HL-60 (cell line): ENCODE results near the gene CAMK2B.

Source experiments
- DNase-seq, 2 experiments: peaks; one replicate each; pipeline ENCODE4 v3.0.0-alpha.2; 2010 to 2020; ENCODE audit warnings: low read depth in 1 of 2, low spot score in 1 of 2
- H3K27ac ChIP-seq: fragments of 250-450 bp; sonication (Bioruptor Pico); replicated peaks from 2 replicates; pipeline ENCODE4 v1.5.1; 2020; ENCODE audit warnings: mild to moderate bottlenecking, moderate library complexity
- H3K27me3 ChIP-seq: fragments of 250-450 bp; sonication (Bioruptor Pico); 2 replicates; pipeline ENCODE4 v1.5.1; 2021; ENCODE audit warnings: mild to moderate bottlenecking, moderate library complexity; ENCODE audit not compliant: insufficient read depth, poor library complexity, severe bottlenecking
- H3K4me3 ChIP-seq: replicated peaks from 2 replicates; pipeline ENCODE4 v1.5.1; 2011; ENCODE audit warnings: mild to moderate bottlenecking, control low read depth, low read length; ENCODE audit not compliant: insufficient read depth
- GABPA ChIP-seq: IDR thresholded peaks from 2 replicates; pipeline ENCODE4 v1.6.1; 2012; ENCODE audit warnings: low read depth
- POLR2AphosphoS5 ChIP-seq: IDR thresholded peaks from 2 replicates; pipeline ENCODE4 v1.6.1; 2012; ENCODE audit warnings: low read depth
- SPI1 ChIP-seq: IDR thresholded peaks from 2 replicates; pipeline ENCODE4 v1.6.1; 2012; ENCODE audit warnings: low read depth, mild to moderate bottlenecking, borderline replicate concordance
- TF ChIP-seq, protein P1 (sequence below): IDR thresholded peaks from one replicate; pipeline ENCODE4 v1.5.1; 2011; ENCODE audit warnings: low read length, control low read depth, inconsistent platforms; ENCODE audit not compliant: insufficient read depth
- TF ChIP-seq, protein P2 (sequence below): IDR thresholded peaks from 2 replicates; pipeline ENCODE4 v1.6.1; 2012; ENCODE audit warnings: low read depth; ENCODE audit not compliant: insufficient replicate concordance

The CAMK2B gene

DNA sequence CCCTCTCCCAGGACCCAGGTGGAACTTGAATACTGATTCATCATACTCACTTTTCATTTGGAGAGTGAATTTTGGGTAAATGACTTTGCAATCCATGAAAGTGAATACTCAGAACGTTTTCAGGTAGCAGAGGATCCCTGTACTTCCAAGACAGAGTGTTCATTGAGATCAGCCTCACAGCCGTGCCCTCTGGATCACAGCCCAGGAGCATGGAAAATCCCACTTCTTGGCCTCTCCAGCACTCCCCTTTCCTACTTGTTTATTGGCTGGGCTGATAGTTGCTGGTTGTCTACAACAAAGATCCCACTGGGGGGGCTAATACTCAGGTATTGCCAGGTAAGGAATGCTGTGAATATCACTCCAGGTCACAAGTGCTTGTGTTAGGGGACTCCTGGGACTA lies 142.0 kb downstream of the CAMK2B start:
- Histone ChIP-seq H3K27me3 (no peaks in the 10 kb centered on the region), H3K27ac (no peak overlapping the region), H3K4me3 (no peak overlapping the region)
- no peak for TF ChIP-seq POLR2AphosphoS5
- TF ChIP-seq GABPA = no peak
- no peak for TF ChIP-seq SPI1
- TF ChIP-seq, protein P1, sequence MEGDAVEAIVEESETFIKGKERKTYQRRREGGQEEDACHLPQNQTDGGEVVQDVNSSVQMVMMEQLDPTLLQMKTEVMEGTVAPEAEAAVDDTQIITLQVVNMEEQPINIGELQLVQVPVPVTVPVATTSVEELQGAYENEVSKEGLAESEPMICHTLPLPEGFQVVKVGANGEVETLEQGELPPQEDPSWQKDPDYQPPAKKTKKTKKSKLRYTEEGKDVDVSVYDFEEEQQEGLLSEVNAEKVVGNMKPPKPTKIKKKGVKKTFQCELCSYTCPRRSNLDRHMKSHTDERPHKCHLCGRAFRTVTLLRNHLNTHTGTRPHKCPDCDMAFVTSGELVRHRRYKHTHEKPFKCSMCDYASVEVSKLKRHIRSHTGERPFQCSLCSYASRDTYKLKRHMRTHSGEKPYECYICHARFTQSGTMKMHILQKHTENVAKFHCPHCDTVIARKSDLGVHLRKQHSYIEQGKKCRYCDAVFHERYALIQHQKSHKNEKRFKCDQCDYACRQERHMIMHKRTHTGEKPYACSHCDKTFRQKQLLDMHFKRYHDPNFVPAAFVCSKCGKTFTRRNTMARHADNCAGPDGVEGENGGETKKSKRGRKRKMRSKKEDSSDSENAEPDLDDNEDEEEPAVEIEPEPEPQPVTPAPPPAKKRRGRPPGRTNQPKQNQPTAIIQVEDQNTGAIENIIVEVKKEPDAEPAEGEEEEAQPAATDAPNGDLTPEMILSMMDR = no peak
- TF ChIP-seq, protein P2, sequence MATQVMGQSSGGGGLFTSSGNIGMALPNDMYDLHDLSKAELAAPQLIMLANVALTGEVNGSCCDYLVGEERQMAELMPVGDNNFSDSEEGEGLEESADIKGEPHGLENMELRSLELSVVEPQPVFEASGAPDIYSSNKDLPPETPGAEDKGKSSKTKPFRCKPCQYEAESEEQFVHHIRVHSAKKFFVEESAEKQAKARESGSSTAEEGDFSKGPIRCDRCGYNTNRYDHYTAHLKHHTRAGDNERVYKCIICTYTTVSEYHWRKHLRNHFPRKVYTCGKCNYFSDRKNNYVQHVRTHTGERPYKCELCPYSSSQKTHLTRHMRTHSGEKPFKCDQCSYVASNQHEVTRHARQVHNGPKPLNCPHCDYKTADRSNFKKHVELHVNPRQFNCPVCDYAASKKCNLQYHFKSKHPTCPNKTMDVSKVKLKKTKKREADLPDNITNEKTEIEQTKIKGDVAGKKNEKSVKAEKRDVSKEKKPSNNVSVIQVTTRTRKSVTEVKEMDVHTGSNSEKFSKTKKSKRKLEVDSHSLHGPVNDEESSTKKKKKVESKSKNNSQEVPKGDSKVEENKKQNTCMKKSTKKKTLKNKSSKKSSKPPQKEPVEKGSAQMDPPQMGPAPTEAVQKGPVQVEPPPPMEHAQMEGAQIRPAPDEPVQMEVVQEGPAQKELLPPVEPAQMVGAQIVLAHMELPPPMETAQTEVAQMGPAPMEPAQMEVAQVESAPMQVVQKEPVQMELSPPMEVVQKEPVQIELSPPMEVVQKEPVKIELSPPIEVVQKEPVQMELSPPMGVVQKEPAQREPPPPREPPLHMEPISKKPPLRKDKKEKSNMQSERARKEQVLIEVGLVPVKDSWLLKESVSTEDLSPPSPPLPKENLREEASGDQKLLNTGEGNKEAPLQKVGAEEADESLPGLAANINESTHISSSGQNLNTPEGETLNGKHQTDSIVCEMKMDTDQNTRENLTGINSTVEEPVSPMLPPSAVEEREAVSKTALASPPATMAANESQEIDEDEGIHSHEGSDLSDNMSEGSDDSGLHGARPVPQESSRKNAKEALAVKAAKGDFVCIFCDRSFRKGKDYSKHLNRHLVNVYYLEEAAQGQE = no peak
- DNase-seq = no peak

DNA sequence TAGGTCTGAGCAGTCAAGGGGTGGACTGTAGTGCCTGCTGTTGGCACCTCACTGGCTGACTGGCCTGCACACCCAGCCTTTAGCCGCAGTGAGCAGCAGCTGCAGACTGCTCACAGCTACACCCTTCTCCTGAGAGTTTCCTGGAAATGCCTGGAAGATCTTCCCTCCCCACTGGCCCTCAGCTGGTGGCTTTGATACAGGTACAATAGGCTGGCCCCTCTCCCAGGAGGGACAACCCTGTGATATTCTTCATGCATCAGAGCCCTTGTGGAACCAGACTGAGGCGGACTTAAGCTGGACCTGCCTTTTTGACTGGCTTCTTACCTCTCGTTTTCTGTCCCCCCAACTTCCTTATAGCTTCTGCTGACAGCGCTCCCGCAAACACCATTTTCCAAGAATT lies 142.6 kb downstream of the CAMK2B start:
- DNase-seq = no peak
- H3K27ac ChIP-seq = no peak overlapping the region
- H3K27me3 ChIP-seq = no peaks in the 10 kb centered on the region
- TF ChIP-seq, protein P1 = no peak
- TF ChIP-seq SPI1 (no peak), POLR2AphosphoS5 (no peak), GABPA (no peak)
- TF ChIP-seq, protein P2 = no peak
- no peak overlapping the region for H3K4me3 ChIP-seq

DNA sequence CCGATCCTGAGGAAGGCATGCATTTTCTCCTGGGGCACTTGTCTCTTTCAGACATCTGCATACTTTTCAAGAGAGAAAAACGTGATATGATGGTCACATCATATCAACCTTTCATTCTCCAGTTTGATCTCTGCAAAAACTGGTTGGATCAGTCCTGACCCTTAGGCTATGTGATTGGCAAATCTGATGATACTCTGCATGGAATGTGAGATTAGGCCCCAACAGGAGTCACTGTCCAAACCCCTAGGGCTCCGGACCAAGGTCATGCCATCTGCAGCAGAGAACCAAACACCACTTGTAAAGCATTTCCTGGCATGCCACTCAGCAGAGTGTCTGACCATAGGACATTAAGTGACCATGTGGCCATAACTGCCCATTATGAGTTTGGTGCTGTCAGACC lies 144.8 kb downstream of the CAMK2B start:
- DNase-seq = no peak
- Histone ChIP-seq H3K27ac (no peak overlapping the region), H3K4me3 (no peak overlapping the region), H3K27me3 (no peaks in the 10 kb centered on the region)
- TF ChIP-seq, protein P1 = no peak

DNA sequence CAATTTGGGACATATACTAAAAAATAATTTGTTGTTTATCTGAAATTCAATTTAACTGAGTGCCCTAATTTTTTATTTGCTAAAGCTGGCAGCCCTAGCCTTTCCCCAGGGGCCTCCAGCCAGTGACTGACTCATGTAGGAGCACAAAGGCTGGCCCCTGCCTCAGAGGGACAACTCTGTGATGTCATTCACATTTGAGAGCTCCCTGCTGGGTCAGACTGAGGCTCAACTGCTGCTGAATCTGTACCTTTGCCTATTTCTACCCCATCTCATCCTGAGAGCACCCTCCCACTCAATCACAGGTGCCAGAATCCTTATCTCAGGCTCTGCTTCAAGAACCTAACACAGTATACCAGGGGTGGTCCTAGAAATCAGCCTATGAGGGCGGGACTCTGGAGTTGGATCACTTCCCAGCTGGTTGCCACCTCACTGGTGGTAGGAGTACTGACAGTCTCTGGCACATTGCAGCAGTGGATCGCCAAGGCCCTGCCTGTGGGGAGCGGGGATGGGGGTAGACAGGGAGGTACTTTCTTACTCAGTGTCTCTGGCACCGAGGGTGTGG lies 147.7 kb downstream of the CAMK2B start:
- no peak overlapping the region for H3K27ac ChIP-seq
- H3K4me3 ChIP-seq = no peak overlapping the region
- DNase-seq = no peak
- no peaks in the 10 kb centered on the region for H3K27me3 ChIP-seq
- no peak for TF ChIP-seq POLR2AphosphoS5
- TF ChIP-seq, protein P2 = no peak
- no peak for TF ChIP-seq GABPA
- TF ChIP-seq, protein P1 = no peak
- TF ChIP-seq SPI1 = no peak
